Psoas muscle (tissue), 8 donors: ENCODE results near the gene MTREX. TPM values are rescaled to one million over a fixed set of nuclear protein-coding genes. Genes with fewer than 3 reads are reported as not detected.

Experiments used
- ATAC-seq, 4 donors: fragments of 200-7000 bp; cut with Tn5 transposase; one replicate each; pipeline ENCODE4 v1.9.1; 2020; ENCODE audit warnings: moderate library complexity in 3 of 4, mild to moderate bottlenecking in 2 of 4
- DNase-seq, 2 donors: peaks; one replicate each; pipeline ENCODE4 v3.0.0-alpha.2; 2020
- H3K27ac ChIP-seq: fragments of 200-600 bp; one replicate; pipeline ENCODE4 v1.8.0; 2022
- H3K27me3 ChIP-seq, 3 donors: fragments of 200-600 bp in 1 of 3; one replicate each; pipeline versions ENCODE4 v1.6.1 to v1.8.0; 2013 to 2022; ENCODE audit warnings: low read length in 2 of 3, mild to moderate bottlenecking in 2 of 3, moderate library complexity in 1 of 3; ENCODE audit not compliant: insufficient read depth in 3 of 3
- H3K36me3 ChIP-seq, 2 donors: fragments of 200-600 bp in 1 of 2; one replicate each; pipeline versions ENCODE4 v1.6.1 to v1.8.0; 2013 to 2022; ENCODE audit warnings: low read depth in 1 of 2, mild to moderate bottlenecking in 1 of 2, moderate library complexity in 1 of 2; ENCODE audit not compliant: insufficient read depth in 1 of 2
- H3K4me1 ChIP-seq: fragments of 200-600 bp; one replicate; pipeline ENCODE4 v1.8.0; 2022
- H3K4me3 ChIP-seq: fragments of 200-600 bp; one replicate; pipeline ENCODE4 v1.8.0; 2022; ENCODE audit warnings: mild to moderate bottlenecking
- H3K9me3 ChIP-seq: fragments of 200-600 bp; one replicate; pipeline ENCODE4 v1.8.0; 2022
- WGBS, 3 donors: extraction: QIAGEN DNeasy Blood & Tissue Kit; methylation state at CpG; one replicate each; pipeline versions ENCODE4 v1.1.6 to v1.1.7; 2013; 5-methylcytosine and 5-hydroxymethylcytosine counted together
- intact Hi-C, 2 donors: fragments of 100-400 bp; cut with DNase I; formaldehyde crosslinking; loops; one replicate each; pipeline versions ENCODE4 v1.11.0 to v1.14.2; 2022
- polyA plus RNA-seq, 3 donors: library from polyadenylated mRNA; stranded (reverse); fragments of 200-250 nt; gene quantifications; one replicate each; pipeline ENCODE4 v1.2.3, GENCODE V29; 2013
- total RNA-seq, 4 donors: library from RNA; stranded (reverse); fragmentation: NEBNext Ultra II Directional in 2 of 4; extraction: Animal tissue kit (Norgen Biotek cat#: 25700) in 2 of 4; gene quantifications; one replicate each; pipeline versions ENCODE4 v1.2.1 to v1.2.4, GENCODE V29; 2021 to 2023
- TF ChIP-seq, protein P1 (sequence below): fragments of 200-600 bp; IDR thresholded peaks from one replicate; pipeline ENCODE4 v1.8.0; 2022; ENCODE audit warnings: antibody characterized with exemption
- donor health status: healthy with polysubstance abuse.
- donor health status: DM: no; HTN: no; CAD: no; lungs with moderate emphysema.
- donor health status: Bipolar disorder and iron deficiency.
- donor health status: healthy.
- donor health status: DM: yes; HTN: yes; CAD: no.
- donor health status: DM: no; HTN: no; CAD: no.
- donor health status: DM: no; HTN: no; CAD: no.
- donor health status: DM: yes; HTN: yes; CAD: no.

MTREX gene
- total and polyA plus RNA-seq, 7 donors = 26.7 to 79.4 (median 59.5) TPM

DNA sequence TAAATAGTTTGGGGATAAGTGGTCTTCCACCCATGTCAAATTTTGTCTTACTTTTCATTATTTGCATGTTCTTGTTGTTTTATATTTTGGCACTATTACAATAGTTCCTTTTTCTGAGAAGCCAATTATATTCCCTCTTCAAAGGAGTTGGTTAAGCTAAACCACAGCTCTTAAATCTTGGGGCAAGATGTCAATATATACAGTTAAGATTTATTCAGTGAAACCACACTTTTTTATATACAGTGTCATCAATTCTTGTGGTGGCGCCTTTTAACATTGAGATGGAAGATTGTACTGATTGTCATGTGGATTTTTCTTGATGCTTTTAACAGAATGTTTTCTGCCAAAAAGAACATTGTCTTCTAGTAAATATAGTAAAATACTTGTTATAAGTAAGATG lies 104.1 kb downstream of the MTREX start:
- peaks cover 0 to 46% of the 10 kb centered on the region in 2 donors for H3K36me3 ChIP-seq
- ATAC-seq (no peak), DNase-seq (no peak)
- H3K4me1 ChIP-seq = peaks cover 8% of the 10 kb centered on the region
- intact Hi-C loops = no loop called here
- 95 to 98% (median 98%) methylated on average over 1 of the region's 1 CpG for WGBS, 3 donors
- TF ChIP-seq, protein P1, sequence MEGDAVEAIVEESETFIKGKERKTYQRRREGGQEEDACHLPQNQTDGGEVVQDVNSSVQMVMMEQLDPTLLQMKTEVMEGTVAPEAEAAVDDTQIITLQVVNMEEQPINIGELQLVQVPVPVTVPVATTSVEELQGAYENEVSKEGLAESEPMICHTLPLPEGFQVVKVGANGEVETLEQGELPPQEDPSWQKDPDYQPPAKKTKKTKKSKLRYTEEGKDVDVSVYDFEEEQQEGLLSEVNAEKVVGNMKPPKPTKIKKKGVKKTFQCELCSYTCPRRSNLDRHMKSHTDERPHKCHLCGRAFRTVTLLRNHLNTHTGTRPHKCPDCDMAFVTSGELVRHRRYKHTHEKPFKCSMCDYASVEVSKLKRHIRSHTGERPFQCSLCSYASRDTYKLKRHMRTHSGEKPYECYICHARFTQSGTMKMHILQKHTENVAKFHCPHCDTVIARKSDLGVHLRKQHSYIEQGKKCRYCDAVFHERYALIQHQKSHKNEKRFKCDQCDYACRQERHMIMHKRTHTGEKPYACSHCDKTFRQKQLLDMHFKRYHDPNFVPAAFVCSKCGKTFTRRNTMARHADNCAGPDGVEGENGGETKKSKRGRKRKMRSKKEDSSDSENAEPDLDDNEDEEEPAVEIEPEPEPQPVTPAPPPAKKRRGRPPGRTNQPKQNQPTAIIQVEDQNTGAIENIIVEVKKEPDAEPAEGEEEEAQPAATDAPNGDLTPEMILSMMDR = no peak
- H3K4me3 ChIP-seq = no peak overlapping the region
- no peak overlapping the region for H3K27ac ChIP-seq
- H3K27me3 ChIP-seq = no peaks in the 10 kb centered on the region
- H3K9me3 ChIP-seq = no peaks in the 10 kb centered on the region

DNA sequence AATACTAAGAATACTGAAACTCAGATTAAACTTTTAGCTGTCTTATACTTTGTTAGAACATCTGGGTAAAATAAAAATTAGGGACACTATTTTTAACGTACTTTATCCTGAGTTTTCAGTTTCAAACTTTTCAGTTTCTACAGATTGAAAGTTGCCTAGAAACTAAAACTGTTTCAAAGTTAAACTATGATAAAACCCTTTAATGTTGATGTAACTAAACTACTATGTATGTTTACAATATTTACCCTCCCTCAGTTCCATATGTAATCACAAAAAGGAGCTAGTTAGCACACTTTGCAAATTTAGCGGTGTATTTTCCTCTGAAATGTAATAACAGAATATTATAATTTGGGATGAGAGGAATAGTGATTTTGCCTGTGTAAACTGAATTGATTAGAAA lies 105.9 kb downstream of the MTREX start:
- ATAC-seq = no peak

DNA sequence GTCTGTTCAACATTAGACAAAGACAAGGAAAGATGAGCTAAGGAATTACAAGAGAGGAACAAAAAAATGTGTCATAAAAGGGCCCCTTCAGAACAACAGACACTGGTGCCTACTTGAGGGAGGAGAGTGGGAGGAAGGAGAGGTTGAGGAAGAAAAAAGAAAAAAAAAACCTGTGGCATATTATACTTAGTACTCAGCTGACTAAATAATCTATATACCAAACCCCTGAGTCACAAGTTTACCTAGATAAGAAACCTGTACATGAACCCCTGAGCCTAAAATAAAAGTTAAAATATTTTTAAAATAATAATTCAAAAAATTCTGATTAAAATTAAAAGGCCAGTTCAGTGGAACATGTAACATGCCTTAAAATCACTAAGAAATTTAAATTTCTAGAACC lies 107.3 kb downstream of the MTREX start:
- no peaks in the 10 kb centered on the region for H3K27me3 ChIP-seq
- H3K4me3 ChIP-seq = no peak overlapping the region
- no peak for DNase-seq
- H3K4me1 ChIP-seq = peaks cover 20% of the 10 kb centered on the region
- intact Hi-C loops = loop anchor here in 1 of 2 donors (5.0 kb wide), 1 partner anchor 117 kb away; the partner anchor contains the start of gene PLPP1
- TF ChIP-seq, protein P1 = no peak
- H3K9me3 ChIP-seq = no peaks in the 10 kb centered on the region
- H3K36me3 ChIP-seq = peaks cover 0 to 36% of the 10 kb centered on the region in 2 donors
- no peak overlapping the region for H3K27ac ChIP-seq
- no peak for ATAC-seq

More for the DNA sequence above, 105.9 kb downstream of the MTREX start:
- intact Hi-C loops = no loop called here
- DNase-seq = no peak
- Histone ChIP-seq H3K4me1 (peaks cover 8% of the 10 kb centered on the region), H3K36me3 (peaks cover 0 to 45% of the 10 kb centered on the region in 2 donors), H3K9me3 (no peaks in the 10 kb centered on the region), H3K4me3 (no peak overlapping the region), H3K27me3 (no peaks in the 10 kb centered on the region), H3K27ac (no peak overlapping the region)
- 90 to 96% (median 92%) methylated on average over 2 of the region's 2 CpGs for WGBS, 3 donors
- TF ChIP-seq, protein P1 = no peak

DNA sequence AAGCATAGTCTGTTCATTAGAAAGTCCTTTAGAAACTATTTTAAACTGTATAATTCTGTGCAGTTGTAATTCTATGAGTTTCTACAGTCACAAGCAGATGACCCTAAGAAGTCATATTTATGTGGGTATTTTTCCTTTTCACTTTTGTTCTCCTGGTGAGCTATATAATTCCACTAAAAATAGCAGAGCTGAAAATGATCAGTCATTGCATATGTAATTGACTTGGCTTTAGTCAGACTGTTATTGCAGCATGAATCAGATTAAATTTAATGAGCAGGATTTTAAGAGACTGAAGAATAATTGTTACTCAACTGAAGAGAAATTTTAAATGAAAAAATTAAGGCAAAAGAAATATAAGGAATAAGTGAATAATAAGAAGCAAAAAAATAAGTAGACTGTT lies 108.5 kb downstream of the MTREX start:
- Histone ChIP-seq H3K4me1 (peaks cover 27% of the 10 kb centered on the region), H3K36me3 (peaks cover 0 to 30% of the 10 kb centered on the region in 2 donors), H3K9me3 (no peaks in the 10 kb centered on the region), H3K4me3 (no peak overlapping the region), H3K27ac (no peak overlapping the region), H3K27me3 (no peaks in the 10 kb centered on the region)
- ATAC-seq (no peak), DNase-seq (no peak)
- intact Hi-C loops = loop anchor here in 1 of 2 donors (5.0 kb wide), 1 partner anchor 116 kb away; the partner anchor contains the start of gene PLPP1
- TF ChIP-seq, protein P1 = no peak
